Central memory CD8-positive, alpha-beta T cell (primary cell): ENCODE data around the gene KIAA1958.

Experiments
- ATAC-seq: fragments of 150-1000 bp; cut with Tn5 transposase; replicated peaks from 2 replicates; pipeline ENCODE4 v1.10.0; 2022; ENCODE audit warnings: mild to moderate bottlenecking, moderate FRiP score, moderate number of reproducible peaks; ENCODE audit not compliant: poor library complexity, severe bottlenecking; ENCODE audit errors: extremely low read depth
- DNase-seq, 2 donors: peaks; one replicate each; pipeline ENCODE4 v3.0.0; 2021; ENCODE audit warnings: low spot score in 2 of 2
- H3K27ac Mint-ChIP-seq: one replicate; pipeline ENCODE4 v1.8.0; 2022; ENCODE audit warnings: low read depth, mild to moderate bottlenecking, moderate library complexity, mixed read lengths
- H3K27me3 Mint-ChIP-seq: one replicate; pipeline ENCODE4 v1.8.0; 2022; ENCODE audit warnings: mixed read lengths
- H3K36me3 Mint-ChIP-seq: one replicate; pipeline ENCODE4 v1.8.0; 2022; ENCODE audit warnings: mild to moderate bottlenecking, moderate library complexity, mixed read lengths; ENCODE audit not compliant: insufficient read depth
- H3K4me1 Mint-ChIP-seq: one replicate; pipeline ENCODE4 v1.8.0; 2022; ENCODE audit warnings: mixed read lengths
- H3K4me3 Mint-ChIP-seq: one replicate; pipeline ENCODE4 v1.8.0; 2022; ENCODE audit warnings: mild to moderate bottlenecking, moderate library complexity, mixed read lengths
- H3K9me3 Mint-ChIP-seq: one replicate; pipeline ENCODE4 v1.8.0; 2022; ENCODE audit warnings: mixed read lengths

The KIAA1958 gene

GRCh38 chr9:112541685-112542084 lies 55.1 kb downstream of the KIAA1958 start:
- H3K4me3 Mint-ChIP-seq = no peak overlapping the region
- no peak for ATAC-seq
- H3K27me3 Mint-ChIP-seq = no peaks in the 10 kb centered on the region
- H3K36me3 Mint-ChIP-seq = peaks cover 5% of the 10 kb centered on the region
- H3K4me1 Mint-ChIP-seq = peaks cover 14% of the 10 kb centered on the region
- no peaks in the 10 kb centered on the region for H3K9me3 Mint-ChIP-seq
- no peak for DNase-seq
- no peak overlapping the region for H3K27ac Mint-ChIP-seq

- Mint-ChIP-seq H3K9me3 (no peaks in the 10 kb centered on the region), H3K4me1 (peaks cover 16% of the 10 kb centered on the region), H3K27ac (no peak overlapping the region), H3K36me3 (peaks cover 3% of the 10 kb centered on the region), H3K27me3 (no peaks in the 10 kb centered on the region), H3K4me3 (no peak overlapping the region)
- DNase-seq (no peak), ATAC-seq (no peak)
Observed at GRCh38 chr9:112542593-112543292, 56.1 kb downstream of the KIAA1958 start.

- Mint-ChIP-seq H3K9me3 (no peaks in the 10 kb centered on the region), H3K27ac (no peak overlapping the region), H3K4me1 (peaks cover 16% of the 10 kb centered on the region), H3K36me3 (no peaks in the 10 kb centered on the region), H3K27me3 (no peaks in the 10 kb centered on the region), H3K4me3 (no peak overlapping the region)
- ATAC-seq (no peak), DNase-seq (no peak)
Observed at GRCh38 chr9:112544477-112544876, 57.9 kb downstream of the KIAA1958 start.

- DNase-seq (no peak), ATAC-seq (no peak)
- Mint-ChIP-seq H3K27me3 (no peaks in the 10 kb centered on the region), H3K36me3 (no peaks in the 10 kb centered on the region), H3K9me3 (no peaks in the 10 kb centered on the region), H3K27ac (no peak overlapping the region), H3K4me1 (peaks cover 16% of the 10 kb centered on the region), H3K4me3 (no peak overlapping the region)
Observed at GRCh38 chr9:112545237-112545636, 58.6 kb downstream of the KIAA1958 start.

- H3K36me3 Mint-ChIP-seq = no peaks in the 10 kb centered on the region
- H3K27ac Mint-ChIP-seq = no peak overlapping the region
- DNase-seq (no peak), ATAC-seq (no peak)
- H3K4me1 Mint-ChIP-seq = peaks cover 16% of the 10 kb centered on the region
- no peaks in the 10 kb centered on the region for H3K27me3 Mint-ChIP-seq
- no peak overlapping the region for H3K4me3 Mint-ChIP-seq
- no peaks in the 10 kb centered on the region for H3K9me3 Mint-ChIP-seq
Observed at GRCh38 chr9:112546149-112547012, 59.8 kb downstream of the KIAA1958 start.

GRCh38 chr9:112548051-112548440 lies 61.4 kb downstream of the KIAA1958 start:
- DNase-seq = no peak
- Mint-ChIP-seq H3K9me3 (no peaks in the 10 kb centered on the region), H3K4me3 (no peak overlapping the region), H3K36me3 (no peaks in the 10 kb centered on the region), H3K27me3 (no peaks in the 10 kb centered on the region), H3K4me1 (peaks cover 16% of the 10 kb centered on the region), H3K27ac (no peak overlapping the region)
- no peak for ATAC-seq

- peaks cover 16% of the 10 kb centered on the region for H3K4me1 Mint-ChIP-seq
Observed at GRCh38 chr9:112548836-112549595, 62.4 kb downstream of the KIAA1958 start.

GRCh38 chr9:112550531-112550930 lies 63.9 kb downstream of the KIAA1958 start:
- no peaks in the 10 kb centered on the region for H3K9me3 Mint-ChIP-seq
- peaks cover 14% of the 10 kb centered on the region for H3K4me1 Mint-ChIP-seq
- ATAC-seq (no peak), DNase-seq (no peak)
- no peaks in the 10 kb centered on the region for H3K27me3 Mint-ChIP-seq
- H3K36me3 Mint-ChIP-seq = no peaks in the 10 kb centered on the region
- H3K27ac Mint-ChIP-seq = no peak overlapping the region
- no peak overlapping the region for H3K4me3 Mint-ChIP-seq

More at GRCh38 chr9:112548836-112549595, 62.4 kb downstream of the KIAA1958 start:
- Mint-ChIP-seq H3K27ac (no peak overlapping the region), H3K9me3 (no peaks in the 10 kb centered on the region), H3K27me3 (no peaks in the 10 kb centered on the region), H3K4me3 (no peak overlapping the region), H3K36me3 (no peaks in the 10 kb centered on the region)
- ATAC-seq (no peak), DNase-seq (no peak)

GRCh38 chr9:112551641-112552040 lies 65.0 kb downstream of the KIAA1958 start:
- Mint-ChIP-seq H3K9me3 (no peaks in the 10 kb centered on the region), H3K27ac (no peak overlapping the region), H3K27me3 (no peaks in the 10 kb centered on the region), H3K4me1 (peaks cover 2% of the 10 kb centered on the region), H3K4me3 (no peak overlapping the region), H3K36me3 (no peaks in the 10 kb centered on the region)
- DNase-seq (no peak), ATAC-seq (no peak)

GRCh38 chr9:112552229-112553056 lies 65.8 kb downstream of the KIAA1958 start:
- ATAC-seq (no peak), DNase-seq (no peak)
- H3K27me3 Mint-ChIP-seq = no peaks in the 10 kb centered on the region
- H3K4me3 Mint-ChIP-seq = no peak overlapping the region
- no peak overlapping the region for H3K27ac Mint-ChIP-seq
- H3K4me1 Mint-ChIP-seq = no peaks in the 10 kb centered on the region
- no peaks in the 10 kb centered on the region for H3K9me3 Mint-ChIP-seq
- no peaks in the 10 kb centered on the region for H3K36me3 Mint-ChIP-seq

GRCh38 chr9:112553256-112553826 lies 66.7 kb downstream of the KIAA1958 start:
- Mint-ChIP-seq H3K27me3 (no peaks in the 10 kb centered on the region), H3K27ac (no peak overlapping the region), H3K36me3 (no peaks in the 10 kb centered on the region), H3K4me1 (no peaks in the 10 kb centered on the region), H3K9me3 (no peaks in the 10 kb centered on the region), H3K4me3 (no peak overlapping the region)
- DNase-seq (no peak), ATAC-seq (no peak)

- no peaks in the 10 kb centered on the region for H3K4me1 Mint-ChIP-seq
- no peaks in the 10 kb centered on the region for H3K9me3 Mint-ChIP-seq
- no peak for ATAC-seq
- H3K4me3 Mint-ChIP-seq = no peak overlapping the region
- no peak overlapping the region for H3K27ac Mint-ChIP-seq
- no peaks in the 10 kb centered on the region for H3K36me3 Mint-ChIP-seq
- DNase-seq = no peak
- H3K27me3 Mint-ChIP-seq = no peaks in the 10 kb centered on the region
Observed at GRCh38 chr9:112554516-112554915, 67.9 kb downstream of the KIAA1958 start.
